ENCODE results near the gene PHC2.

The PHC2 gene

GRCh38 chr1:33430692-33431593, at the start of gene PHC2:
TSS of gene PHC2 (minus strand) at chr1:33431095. CDS start at chr1:33375539, 55,556 bp downstream.
- peak; percentile 95 for DNase-seq

GRCh38 chr1:33477451-33477850, 46.6 kb upstream of the PHC2 start:
- no peak for DNase-seq

GRCh38 chr1:33473900-33474299, 43.0 kb upstream of the PHC2 start:
- DNase-seq, result no peak

- peak; percentile 94 for DNase-seq
Measured at GRCh38 chr1:33472269-33472980, 41.5 kb upstream of the PHC2 start, which contains the start of gene ZSCAN20. TSS of gene ZSCAN20 (plus strand) at chr1:33472645. CDS start at chr1:33479289, 6,644 bp downstream.

- DNase-seq, result no peak
Measured at GRCh38 chr1:33471416-33471815, 40.5 kb upstream of the PHC2 start.

- peak; percentile 83 for DNase-seq
Measured at GRCh38 chr1:33470495-33471012, 39.7 kb upstream of the PHC2 start.

GRCh38 chr1:33469691-33470090, 38.8 kb upstream of the PHC2 start:
- no peak for DNase-seq

- no peak for DNase-seq
Measured at GRCh38 chr1:33468967-33469366, 38.1 kb upstream of the PHC2 start.

- no peak for DNase-seq
Measured at GRCh38 chr1:33468531-33468930, 37.6 kb upstream of the PHC2 start.

- DNase-seq, result no peak
Measured at GRCh38 chr1:33468011-33468410, 37.1 kb upstream of the PHC2 start.

GRCh38 chr1:33466159-33466558, 35.3 kb upstream of the PHC2 start:
- DNase-seq, result no peak

GRCh38 chr1:33465316-33465715, 34.4 kb upstream of the PHC2 start:
- DNase-seq, result no peak

GRCh38 chr1:33464552-33464951, 33.7 kb upstream of the PHC2 start:
- DNase-seq, result no peak

- DNase-seq, result no peak
Measured at GRCh38 chr1:33462405-33463164, 31.7 kb upstream of the PHC2 start.

- DNase-seq, result no peak
Measured at GRCh38 chr1:33460947-33461629, 30.2 kb upstream of the PHC2 start.

- DNase-seq, result no peak
Measured at GRCh38 chr1:33460144-33460543, 29.2 kb upstream of the PHC2 start.

GRCh38 chr1:33459691-33460090, 28.8 kb upstream of the PHC2 start:
- no peak for DNase-seq

- DNase-seq, result no peak
Measured at GRCh38 chr1:33456502-33456886, 25.6 kb upstream of the PHC2 start.

- peak; percentile 31 for DNase-seq
Measured at GRCh38 chr1:33455539-33456501, 24.9 kb upstream of the PHC2 start.

- no peak for DNase-seq
Measured at GRCh38 chr1:33454646-33455282, 23.9 kb upstream of the PHC2 start.

- no peak for DNase-seq
Measured at GRCh38 chr1:33446590-33446989, 15.7 kb upstream of the PHC2 start.

Measured in NCI-H2029 (cell line).